GM18505 (cell line): ENCODE data around the gene CDK14.

Source experiments
- ATAC-seq: cut with Tn5 transposase; IDR thresholded peaks from one replicate; pipeline ENCODE4 v1.9.1; 2021; ENCODE audit not compliant: unreplicated experiment
- POLR2A ChIP-seq: IDR thresholded peaks from 4 replicates; pipeline ENCODE4 v1.6.1; 2011; ENCODE audit warnings: borderline replicate concordance; ENCODE audit not compliant: insufficient read depth, insufficient read length; ENCODE audit errors: extremely low read depth

Gene CDK14

DNA sequence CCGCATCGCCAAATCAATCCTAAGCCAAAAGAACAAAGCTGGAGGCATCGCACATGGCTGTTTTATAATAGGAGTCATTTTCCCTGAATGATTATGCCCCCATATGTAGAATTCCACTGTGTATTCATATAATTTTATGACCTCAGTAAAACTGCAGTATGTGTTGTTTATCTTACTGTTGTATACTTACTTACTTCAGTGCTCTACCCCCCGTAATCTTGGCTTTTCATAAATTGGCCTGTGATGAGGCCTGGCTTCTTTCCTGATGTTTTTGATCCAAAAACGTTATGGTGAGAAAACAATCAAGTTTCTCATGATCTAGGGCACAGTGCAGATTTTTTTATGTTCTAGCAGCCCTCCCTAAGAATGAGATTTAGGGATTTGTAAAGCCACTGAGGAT lies 361.8 kb downstream of the CDK14 start:
- no peak for TF ChIP-seq POLR2A
- ATAC-seq, result no peak

DNA sequence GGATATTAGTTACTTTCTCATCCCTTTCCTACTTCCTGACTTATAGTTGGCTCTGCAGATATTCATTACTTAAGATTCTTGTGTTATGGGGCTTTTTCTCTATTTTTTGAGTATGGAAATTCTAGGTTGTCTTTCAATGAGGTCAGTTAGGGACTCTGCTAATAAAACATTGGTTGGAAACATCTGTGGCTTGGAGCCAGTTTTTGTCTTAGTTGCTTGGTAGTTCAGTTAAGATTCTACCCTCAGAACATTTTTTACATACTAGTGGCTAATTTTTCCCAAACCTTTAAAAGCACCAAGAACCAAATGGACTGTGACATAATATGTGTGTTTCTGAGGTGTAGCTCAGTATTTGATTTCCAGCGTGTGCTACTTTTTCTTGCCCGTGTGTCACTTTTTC lies 362.5 kb downstream of the CDK14 start:
- TF ChIP-seq POLR2A, result no peak
- no peak for ATAC-seq

DNA sequence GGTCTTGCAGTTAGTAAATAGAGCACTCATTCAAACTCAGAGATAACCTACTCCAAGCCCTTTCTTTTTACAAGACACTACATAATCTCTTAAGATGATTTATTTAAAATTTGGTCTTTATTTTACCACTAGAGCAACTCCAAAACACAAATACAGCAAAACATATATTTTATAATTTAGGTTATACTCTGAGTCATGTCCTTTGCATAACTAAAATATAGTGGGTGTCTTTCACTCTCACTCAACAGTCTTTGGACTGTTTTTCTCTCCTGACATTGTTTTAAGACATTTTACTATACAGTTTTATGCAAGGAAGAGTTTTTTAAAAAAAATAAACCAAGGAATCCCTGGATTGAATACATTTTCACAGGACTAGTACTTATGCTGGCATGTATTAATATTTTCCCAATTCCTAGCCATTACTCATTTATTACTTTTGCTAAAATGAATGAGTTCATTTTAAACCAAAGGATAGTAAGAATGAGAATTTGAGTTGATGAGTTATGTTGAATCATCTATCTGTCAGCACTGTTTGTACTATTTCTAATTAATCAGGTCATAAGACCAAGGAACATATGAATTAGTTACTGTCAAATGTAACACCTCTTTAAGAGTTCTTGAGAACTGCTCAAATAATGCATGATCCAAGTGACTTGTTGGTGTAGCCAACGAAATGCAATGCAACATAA lies 365.1 kb downstream of the CDK14 start:
- TF ChIP-seq POLR2A, result no peak
- ATAC-seq, result no peak

DNA sequence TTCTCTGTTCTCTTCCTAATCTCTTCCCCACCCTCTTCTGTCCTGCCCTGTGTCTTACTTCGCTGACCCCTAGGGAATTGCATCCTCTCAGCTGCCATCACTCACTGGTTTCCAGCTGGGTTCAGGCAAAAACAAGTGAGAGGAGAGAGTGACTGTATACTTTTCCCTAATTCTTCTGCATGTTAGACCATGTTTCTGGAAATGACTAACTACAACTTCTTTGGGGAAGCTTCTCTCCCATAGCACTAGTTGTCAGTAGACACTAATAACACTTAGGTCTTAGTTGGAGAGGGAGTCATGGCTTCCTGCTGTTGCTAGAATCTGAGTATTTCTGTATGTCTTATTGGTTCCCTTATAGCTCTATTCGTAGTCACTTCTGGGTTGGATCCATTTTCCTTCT lies 369.1 kb downstream of the CDK14 start:
- no peak for ATAC-seq
- TF ChIP-seq POLR2A, result no peak

DNA sequence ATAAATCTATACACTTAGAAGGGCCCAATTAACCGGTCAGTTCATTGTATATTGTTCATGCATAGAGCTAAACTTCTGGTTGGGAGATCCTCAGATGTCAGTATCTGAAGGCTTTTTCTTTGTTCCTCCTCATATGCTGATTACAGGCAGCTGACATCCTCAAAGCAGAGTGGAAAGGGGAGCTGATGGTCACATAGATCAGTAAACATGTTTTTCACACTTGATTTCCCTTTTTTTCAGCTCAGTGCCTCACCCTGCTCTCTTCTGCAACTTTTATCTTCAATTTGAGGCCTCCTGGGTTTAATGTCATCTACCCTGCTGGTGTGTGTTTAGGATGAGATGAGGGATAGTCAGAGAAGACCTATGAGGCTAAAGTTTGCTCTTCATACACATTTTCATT lies 370.2 kb downstream of the CDK14 start:
- no peak for ATAC-seq
- TF ChIP-seq POLR2A, result no peak

DNA sequence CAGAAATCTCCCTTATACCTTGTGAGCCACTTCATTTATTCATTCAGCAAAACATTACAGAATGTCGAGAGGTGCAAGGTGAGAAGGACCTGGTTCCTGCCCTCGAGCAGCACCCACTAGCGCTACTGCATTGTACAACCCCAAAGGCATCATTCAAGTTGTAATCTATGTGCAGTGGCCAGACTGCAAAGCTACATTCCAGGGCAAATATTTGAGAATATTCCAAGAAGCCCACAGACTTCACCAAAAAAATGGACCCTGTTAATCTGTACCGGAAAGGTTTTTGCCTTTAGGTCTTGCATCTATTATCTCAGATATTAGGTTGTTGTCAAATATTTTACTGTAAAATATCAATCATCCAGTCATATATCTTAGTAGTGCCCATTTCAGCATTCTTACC lies 372.8 kb downstream of the CDK14 start:
- no peak for ATAC-seq
- TF ChIP-seq POLR2A, result no peak

DNA sequence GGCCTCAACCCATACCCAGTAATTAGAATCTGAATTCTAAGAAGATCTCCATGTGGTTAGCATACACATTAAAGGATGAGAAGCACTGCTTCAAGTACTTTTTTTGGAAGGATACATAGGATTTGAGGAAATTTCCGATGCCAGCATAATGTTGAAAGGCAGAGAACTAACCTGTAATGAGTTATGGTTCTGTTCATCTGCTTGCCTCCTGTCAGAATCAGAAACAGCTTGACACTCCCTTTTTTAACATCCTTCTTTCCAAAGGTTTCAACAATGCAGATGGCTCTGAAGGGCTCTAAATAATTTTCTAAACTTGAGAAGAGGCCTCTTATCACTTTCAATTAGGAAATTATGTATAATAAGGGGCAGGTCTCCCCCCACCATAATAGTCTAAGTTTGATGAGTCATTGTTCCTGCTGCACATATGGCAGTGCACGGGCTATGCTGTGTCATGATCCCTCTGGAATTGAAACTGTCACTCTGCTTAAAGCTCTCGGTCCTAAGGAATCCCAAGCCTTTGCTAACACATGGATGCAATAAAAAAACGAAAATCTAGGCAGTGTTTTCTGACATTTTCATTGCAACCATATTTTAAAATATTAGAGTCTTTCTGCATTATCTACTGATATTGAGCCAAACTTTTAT lies 376.9 kb downstream of the CDK14 start:
- TF ChIP-seq POLR2A, result no peak

DNA sequence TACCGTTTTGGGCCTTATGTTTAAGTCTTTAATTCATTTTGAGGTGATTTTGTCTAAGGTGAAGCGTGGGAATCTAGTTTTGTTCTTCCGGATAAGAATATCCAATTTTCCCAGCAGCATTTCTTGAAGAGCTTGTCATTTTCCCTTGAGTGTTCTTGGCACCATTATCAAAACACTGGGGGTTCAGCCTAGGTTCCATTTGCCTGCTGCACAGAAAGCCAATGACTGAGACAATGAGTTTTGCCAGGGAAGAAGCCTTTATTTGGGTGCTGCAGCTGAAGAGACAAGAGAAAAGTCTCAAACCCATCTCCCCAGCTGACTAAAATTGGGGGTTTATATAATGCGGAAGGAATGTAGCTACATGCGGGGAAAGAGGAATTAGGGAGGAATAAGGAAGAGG lies 380.9 kb downstream of the CDK14 start:
- ATAC-seq, result no peak
- no peak for TF ChIP-seq POLR2A

More for the DNA sequence above, 376.9 kb downstream of the CDK14 start:
- ATAC-seq, result no peak

DNA sequence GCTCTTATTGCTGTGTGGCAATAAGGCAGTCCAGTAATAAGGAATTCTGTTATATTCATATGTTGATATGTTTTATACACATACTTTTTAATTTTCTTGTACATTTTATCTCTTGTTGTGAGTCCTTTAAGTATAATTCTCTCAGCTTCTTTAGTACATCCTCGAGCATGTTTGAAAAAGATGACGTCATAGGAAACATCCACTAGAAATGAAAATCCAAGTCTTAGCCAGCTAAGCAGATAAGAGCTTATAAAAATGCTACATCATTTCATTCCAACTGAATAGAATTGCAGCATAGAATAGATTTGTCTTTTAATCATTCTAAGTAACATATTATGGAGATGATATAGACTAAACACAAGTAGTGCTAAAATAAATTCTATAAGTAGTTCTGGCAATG lies 384.4 kb downstream of the CDK14 start:
- ATAC-seq, result no peak
- TF ChIP-seq POLR2A, result no peak

DNA sequence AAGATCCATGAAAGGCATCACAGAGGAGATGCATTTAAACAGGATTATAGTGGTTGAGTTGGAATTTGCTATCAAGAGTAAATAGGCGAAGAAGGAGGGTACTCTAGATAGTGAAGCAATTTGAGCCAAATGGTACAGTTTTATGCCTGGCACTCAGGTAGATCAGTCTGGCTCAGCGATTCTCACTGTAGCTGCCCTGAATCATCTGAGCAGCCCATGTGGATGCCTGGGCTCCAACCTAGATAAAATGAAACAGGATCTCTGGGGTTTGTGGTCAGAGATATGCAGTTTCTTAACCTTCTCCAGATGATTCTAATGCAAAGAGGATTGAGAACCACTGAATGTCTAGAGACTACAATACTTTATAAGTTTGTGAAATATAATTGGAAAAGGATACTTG lies 386.1 kb downstream of the CDK14 start:
- no peak for TF ChIP-seq POLR2A
- ATAC-seq, result no peak

DNA sequence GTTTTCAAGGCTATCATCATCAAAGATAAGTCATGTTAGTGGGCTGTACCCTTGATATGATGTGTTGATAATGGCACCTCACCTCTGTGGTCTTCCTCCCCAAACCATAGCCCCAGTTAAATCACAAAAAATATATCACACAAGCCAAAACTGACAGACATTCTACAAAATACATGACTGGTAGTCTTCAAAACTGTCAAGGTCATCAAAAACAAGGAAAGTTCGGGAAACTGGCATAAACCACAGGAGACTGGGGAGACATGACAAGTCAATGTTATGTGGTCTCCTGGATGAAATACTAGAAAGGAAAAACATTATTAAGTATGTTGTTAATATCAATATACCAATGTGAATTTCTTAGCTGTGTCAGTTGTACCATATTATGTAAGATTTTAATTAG lies 388.6 kb downstream of the CDK14 start:
- no peak for ATAC-seq

DNA sequence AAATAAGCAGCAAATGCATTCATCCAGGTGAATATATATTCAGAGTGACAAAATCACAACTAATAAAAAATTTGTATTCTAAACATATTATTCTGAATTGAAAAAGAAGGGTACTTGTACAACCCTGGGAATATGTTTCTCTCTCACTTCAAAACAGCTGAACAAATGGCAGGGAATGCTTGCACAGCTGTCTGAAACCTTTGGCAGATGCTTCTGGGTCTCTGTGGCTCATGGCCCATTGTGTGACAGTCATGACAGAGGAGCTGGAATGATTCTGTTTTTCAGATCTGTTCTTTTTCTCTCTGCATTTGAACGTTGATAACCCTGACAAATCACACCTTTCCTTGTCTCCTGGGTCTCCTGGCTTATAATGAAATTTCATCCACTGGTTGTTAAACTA lies 392.4 kb downstream of the CDK14 start:
- no peak for TF ChIP-seq POLR2A
- ATAC-seq, result no peak

More for the DNA sequence above, 388.6 kb downstream of the CDK14 start:
- no peak for TF ChIP-seq POLR2A

DNA sequence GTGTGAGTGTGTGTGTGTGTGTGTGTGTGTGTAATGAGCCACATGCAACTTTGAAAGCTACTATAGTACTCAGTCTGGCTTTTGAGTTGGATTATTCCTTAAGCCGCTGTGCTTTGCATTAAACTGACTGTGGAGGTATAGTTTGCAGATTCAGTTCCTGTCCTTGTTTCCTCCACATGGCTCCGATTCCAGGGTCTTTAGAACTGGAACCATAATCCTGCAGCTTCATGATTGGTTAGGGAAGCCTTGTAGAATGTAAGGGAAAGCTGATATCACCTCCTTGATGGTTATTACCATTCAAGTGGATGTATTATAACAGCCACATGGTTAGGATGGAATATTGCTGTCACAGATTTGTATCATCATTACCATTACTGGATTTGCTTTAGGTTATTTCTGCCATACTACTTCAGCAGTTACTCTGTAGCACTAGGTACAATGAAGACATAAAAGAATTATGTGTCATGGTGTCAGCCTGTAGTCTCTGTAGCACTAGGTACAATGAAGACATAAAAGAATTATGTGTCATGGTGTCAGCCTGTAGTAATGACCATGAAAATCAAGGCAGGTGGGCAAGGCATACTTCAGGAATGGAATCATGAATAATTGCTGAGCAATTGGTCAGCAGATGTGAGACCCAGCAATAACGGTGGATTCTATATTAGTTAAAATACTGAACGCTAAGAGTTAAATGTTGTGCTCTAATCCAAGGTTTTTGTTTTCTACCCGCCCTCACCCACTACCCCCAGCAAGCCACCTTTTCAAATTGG lies 393.1 kb downstream of the CDK14 start:
- no peak for TF ChIP-seq POLR2A
- no peak for ATAC-seq

DNA sequence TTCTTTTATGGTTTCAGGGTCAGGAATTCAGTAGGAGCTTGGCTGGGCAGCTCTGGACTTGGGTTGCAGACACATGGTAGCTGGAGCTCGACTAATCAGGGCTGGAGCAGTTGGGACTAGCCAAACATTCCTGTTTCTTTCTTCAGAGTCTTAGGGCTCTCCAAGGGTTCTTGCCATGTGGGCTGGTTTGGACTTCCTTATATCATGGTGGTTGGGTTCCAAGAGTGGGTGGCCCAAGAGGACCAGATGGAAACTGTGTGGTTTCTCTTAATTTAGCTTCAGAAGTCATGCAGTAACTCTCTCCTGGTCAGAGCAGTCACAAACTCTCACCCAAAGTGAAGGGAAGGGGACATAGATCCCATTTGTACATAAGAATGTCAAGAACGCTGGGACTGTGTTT lies 398.0 kb downstream of the CDK14 start:
- TF ChIP-seq POLR2A, result no peak
- no peak for ATAC-seq
